D721Med (cell line): ENCODE results near the gene CD1E.
"Not testable (repeated sequence)": the region's sequence is repeated elsewhere in the genome, so short reads cannot be mapped to it uniquely, and the experiment has no call there.

ENCODE experiments used
- DNase-seq: peaks from one replicate; pipeline ENCODE4 v3.0.0; 2011; ENCODE audit warnings: low spot score; ENCODE audit not compliant: insufficient read length
- FAIRE-seq: peaks from 2 replicates; lab custom pipeline; 2011; peaks lifted over from hg19 to GRCh38; lab: Jason Lieb, UNC
- CTCF ChIP-seq: IDR thresholded peaks from 2 replicates; pipeline ENCODE4 v1.5.1; 2012; ENCODE audit warnings: mild to moderate bottlenecking, control low read depth; ENCODE audit not compliant: insufficient read depth; ENCODE audit errors: missing control alignments

The CD1E gene

GRCh38 chr1:158334526-158335212 is 19.0 kb upstream of the CD1E start:
- no peak for TF ChIP-seq CTCF
- no peak for DNase-seq
- FAIRE-seq: no peak

- FAIRE-seq: no peak
- TF ChIP-seq CTCF: no peak
Observed at GRCh38 chr1:158335213-158335532, 18.5 kb upstream of the CD1E start.

GRCh38 chr1:158336413-158336812 is 17.3 kb upstream of the CD1E start:
- not testable (repeated sequence) for FAIRE-seq

More at GRCh38 chr1:158335213-158335532, 18.5 kb upstream of the CD1E start:
- no peak for DNase-seq

GRCh38 chr1:158348946-158349345 is 4.7 kb upstream of the CD1E start:
- not testable (repeated sequence) for FAIRE-seq, DNase-seq

More at GRCh38 chr1:158336413-158336812, 17.3 kb upstream of the CD1E start:
- not testable (repeated sequence) for DNase-seq

- FAIRE-seq: no peak
- TF ChIP-seq CTCF: no peak
Observed at GRCh38 chr1:158354255-158354654, 561 bp downstream of the CD1E start.

GRCh38 chr1:158355773-158356285 is 2.1 kb downstream of the CD1E start:
- DNase-seq: no peak
- FAIRE-seq: no peak
- no peak for TF ChIP-seq CTCF

More at GRCh38 chr1:158354255-158354654, 561 bp downstream of the CD1E start:
- DNase-seq: no peak

- no peak for DNase-seq
- no peak for FAIRE-seq
- no peak for TF ChIP-seq CTCF
Observed at GRCh38 chr1:158356616-158357015, 2.9 kb downstream of the CD1E start.

- no peak for TF ChIP-seq CTCF
- FAIRE-seq (no peak), DNase-seq (no peak)
Observed at GRCh38 chr1:158357441-158357840, 3.7 kb downstream of the CD1E start.
